ENCODE results near the gene SYNE1. TPM values are rescaled to one million over a fixed set of nuclear protein-coding genes. Genes with fewer than 3 reads are reported as not detected.

Gene SYNE1
- total and polyA plus RNA-seq, 11 donors = 25.0 to 178 (median 112) TPM

GRCh38 chr6:152241013-152241766, 396.0 kb downstream of the SYNE1 start:
- WGBS, 4 donors = 77 to 87% (median 84%) methylated on average over 7 of the region's 7 CpGs
- TF ChIP-seq POLR2A (IDR thresholded peaks at IDR 0.05) = no peak
- no peak for TF ChIP-seq CTCF (IDR thresholded peaks at IDR 0.05)
- no peak for ATAC-seq
- H3K36me3 ChIP-seq = peaks cover 0 to 99% (median 93%) of the 10 kb centered on the region in 9 donors
- H3K27ac ChIP-seq = no peak overlapping the region
- DNase-seq = no peak
- no peak overlapping the region for H3K4me3 ChIP-seq
- H3K4me1 ChIP-seq = peaks cover 0 to 36% (median 13%) of the 10 kb centered on the region in 12 donors
- intact Hi-C loops (cut with DNase I) = loop anchor here in 2 of 10 donors (10.0 kb wide), 2 partner anchors 66 to 86 kb away; no protein-coding TSS in a partner anchor
- no peaks in the 10 kb centered on the region for H3K9me3 ChIP-seq
- no peaks in the 10 kb centered on the region for H3K27me3 ChIP-seq

GRCh38 chr6:152240436-152240835, 396.7 kb downstream of the SYNE1 start:
- Histone ChIP-seq H3K4me3 (no peak overlapping the region), H3K27ac (no peak overlapping the region), H3K27me3 (no peaks in the 10 kb centered on the region), H3K4me1 (peaks cover 0 to 29% (median 8%) of the 10 kb centered on the region in 12 donors), H3K36me3 (peaks cover 0 to 100% (median 96%) of the 10 kb centered on the region in 9 donors), H3K9me3 (no peaks in the 10 kb centered on the region)
- WGBS, 4 donors = 78 to 92% (median 85%) methylated on average over 3 of the region's 3 CpGs
- ATAC-seq (no peak), DNase-seq (no peak)
- TF ChIP-seq CTCF (IDR thresholded peaks at IDR 0.05) = no peak
- TF ChIP-seq POLR2A (IDR thresholded peaks at IDR 0.05) = no peak
- intact Hi-C loops (cut with DNase I) = loop anchor here in 2 of 10 donors (10.0 kb wide), 2 partner anchors 66 to 86 kb away; no protein-coding TSS in a partner anchor

GRCh38 chr6:152236370-152237097, 400.6 kb downstream of the SYNE1 start:
- TF ChIP-seq CTCF (IDR thresholded peaks at IDR 0.05) = no peak
- no peak for TF ChIP-seq POLR2A (IDR thresholded peaks at IDR 0.05)
- no peaks in the 10 kb centered on the region for H3K9me3 ChIP-seq
- H3K27ac ChIP-seq = no peak overlapping the region
- WGBS, 4 donors = 75 to 91% (median 88%) methylated on average over 8 of the region's 8 CpGs
- H3K4me3 ChIP-seq = no peak overlapping the region
- ATAC-seq (no peak), DNase-seq (no peak)
- peaks cover 0 to 99% (median 96%) of the 10 kb centered on the region in 9 donors for H3K36me3 ChIP-seq
- intact Hi-C loops (cut with DNase I) = no loop called here
- H3K27me3 ChIP-seq = no peaks in the 10 kb centered on the region
- peaks cover 0 to 24% (median 13%) of the 10 kb centered on the region in 12 donors for H3K4me1 ChIP-seq

All from heart left ventricle (tissue), 16 donors.